ENCODE results near the gene SYNDIG1.

DNA sequence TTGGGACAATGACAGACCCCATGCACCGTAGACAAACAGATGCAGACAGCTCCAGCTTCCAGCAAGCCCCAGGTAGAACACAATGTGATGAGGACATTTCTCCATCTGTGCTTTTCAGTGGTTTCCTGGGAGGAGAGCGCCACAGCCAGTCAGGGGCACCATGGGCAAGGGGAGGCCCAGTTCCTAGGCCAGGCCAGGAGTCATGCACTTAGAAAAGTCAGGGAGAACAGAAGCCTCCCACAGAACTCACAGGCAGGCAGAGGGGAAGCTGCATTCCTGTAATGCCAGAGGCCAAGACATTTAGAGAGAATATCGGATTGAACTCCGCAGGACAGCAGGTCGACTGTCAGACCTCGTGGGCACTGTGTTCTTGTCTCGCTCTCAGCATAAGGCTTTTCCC is 9.2 kb downstream of the SYNDIG1 start:
- TF ChIP-seq, protein P1, sequence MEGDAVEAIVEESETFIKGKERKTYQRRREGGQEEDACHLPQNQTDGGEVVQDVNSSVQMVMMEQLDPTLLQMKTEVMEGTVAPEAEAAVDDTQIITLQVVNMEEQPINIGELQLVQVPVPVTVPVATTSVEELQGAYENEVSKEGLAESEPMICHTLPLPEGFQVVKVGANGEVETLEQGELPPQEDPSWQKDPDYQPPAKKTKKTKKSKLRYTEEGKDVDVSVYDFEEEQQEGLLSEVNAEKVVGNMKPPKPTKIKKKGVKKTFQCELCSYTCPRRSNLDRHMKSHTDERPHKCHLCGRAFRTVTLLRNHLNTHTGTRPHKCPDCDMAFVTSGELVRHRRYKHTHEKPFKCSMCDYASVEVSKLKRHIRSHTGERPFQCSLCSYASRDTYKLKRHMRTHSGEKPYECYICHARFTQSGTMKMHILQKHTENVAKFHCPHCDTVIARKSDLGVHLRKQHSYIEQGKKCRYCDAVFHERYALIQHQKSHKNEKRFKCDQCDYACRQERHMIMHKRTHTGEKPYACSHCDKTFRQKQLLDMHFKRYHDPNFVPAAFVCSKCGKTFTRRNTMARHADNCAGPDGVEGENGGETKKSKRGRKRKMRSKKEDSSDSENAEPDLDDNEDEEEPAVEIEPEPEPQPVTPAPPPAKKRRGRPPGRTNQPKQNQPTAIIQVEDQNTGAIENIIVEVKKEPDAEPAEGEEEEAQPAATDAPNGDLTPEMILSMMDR (conservative IDR thresholded peaks at IDR 0.05; ENCODE audit: low read depth, low read length) = no peak
- TF ChIP-seq EZH2 (IDR thresholded peaks at IDR 0.05; ENCODE audit: low read length, unreplicated experiment) (no peak), EZH2phosphoT487 (IDR thresholded peaks at IDR 0.05; ENCODE audit: borderline replicate concordance, low read length) (no peak)

Data from PC-3 (cell line).